C4-2B (cell line): Measurements from ENCODE around the gene MICU2.

Source experiments
- ZFX ChIP-seq: fragments of 450-650 bp; IDR thresholded peaks from 2 replicates; pipeline ENCODE4 v1.6.1; 2017
- TF ChIP-seq, protein P1 (sequence below): fragments of 450-650 bp; conservative IDR thresholded peaks from 2 replicates; pipeline ENCODE4 v1.5.1; 2017; ENCODE audit warnings: mild to moderate bottlenecking

DNA sequence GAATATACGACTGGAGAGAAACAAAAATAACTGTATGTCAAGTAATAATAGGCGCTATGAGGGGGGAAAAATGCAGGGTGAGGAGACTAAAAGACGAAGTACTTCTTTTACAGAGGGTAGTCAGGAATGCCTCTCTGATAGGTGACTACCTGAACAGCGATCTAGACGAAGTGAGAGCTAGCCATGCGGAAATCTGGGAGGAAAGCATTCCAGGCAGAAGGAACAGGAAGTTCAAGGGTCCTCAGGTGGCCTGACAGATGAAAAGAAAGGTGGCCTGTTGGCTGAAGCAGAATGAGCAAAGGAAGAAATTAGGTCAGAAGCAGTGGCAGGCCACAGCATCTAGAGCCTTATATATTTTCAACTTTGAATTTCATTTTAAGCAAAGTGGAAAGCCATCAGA lies 158.2 kb downstream of the MICU2 start:
- TF ChIP-seq, protein P1, sequence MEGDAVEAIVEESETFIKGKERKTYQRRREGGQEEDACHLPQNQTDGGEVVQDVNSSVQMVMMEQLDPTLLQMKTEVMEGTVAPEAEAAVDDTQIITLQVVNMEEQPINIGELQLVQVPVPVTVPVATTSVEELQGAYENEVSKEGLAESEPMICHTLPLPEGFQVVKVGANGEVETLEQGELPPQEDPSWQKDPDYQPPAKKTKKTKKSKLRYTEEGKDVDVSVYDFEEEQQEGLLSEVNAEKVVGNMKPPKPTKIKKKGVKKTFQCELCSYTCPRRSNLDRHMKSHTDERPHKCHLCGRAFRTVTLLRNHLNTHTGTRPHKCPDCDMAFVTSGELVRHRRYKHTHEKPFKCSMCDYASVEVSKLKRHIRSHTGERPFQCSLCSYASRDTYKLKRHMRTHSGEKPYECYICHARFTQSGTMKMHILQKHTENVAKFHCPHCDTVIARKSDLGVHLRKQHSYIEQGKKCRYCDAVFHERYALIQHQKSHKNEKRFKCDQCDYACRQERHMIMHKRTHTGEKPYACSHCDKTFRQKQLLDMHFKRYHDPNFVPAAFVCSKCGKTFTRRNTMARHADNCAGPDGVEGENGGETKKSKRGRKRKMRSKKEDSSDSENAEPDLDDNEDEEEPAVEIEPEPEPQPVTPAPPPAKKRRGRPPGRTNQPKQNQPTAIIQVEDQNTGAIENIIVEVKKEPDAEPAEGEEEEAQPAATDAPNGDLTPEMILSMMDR: no peak
- TF ChIP-seq ZFX: no peak; the same call in 1 of the 2 replicates
